NCI-H2196 (cell line): Measurements from ENCODE around the gene PATJ.
A peak's percentile ranks its signal among the peaks of the same experiment; 100 is the strongest.
"Not testable (repeated sequence)": the region's sequence is repeated elsewhere in the genome, so short reads cannot be mapped to it uniquely, and the experiment has no call there.

Experiments used
- DNase-seq: peaks from one replicate; lab custom pipeline; 2025; ENCODE audit not compliant: unreplicated experiment; lab: John Stamatoyannopoulos, UW

PATJ gene

GRCh38 chr1:62144238-62144831, 402.1 kb downstream of the PATJ start:
- DNase-seq = peak; percentile 67

GRCh38 chr1:62159940-62160348, 417.7 kb downstream of the PATJ start:
- DNase-seq = no peak

DNA sequence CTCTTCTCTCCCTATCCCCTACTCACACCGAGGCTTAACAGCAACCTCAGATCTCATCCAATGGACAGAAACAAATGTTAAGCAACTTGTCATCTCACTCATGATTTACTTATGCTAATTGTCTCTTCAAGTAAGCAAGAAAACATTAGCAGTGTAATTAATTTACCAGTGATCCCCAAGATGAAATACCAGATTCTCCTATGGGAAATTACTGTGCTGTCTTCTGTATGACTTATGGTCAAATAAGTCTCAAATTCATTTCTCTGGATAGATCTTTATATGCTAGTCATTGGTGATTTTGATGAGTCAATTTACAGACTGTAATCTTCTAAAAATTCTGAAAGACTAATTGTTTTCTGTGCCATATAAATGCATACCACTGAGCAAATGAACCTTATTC, 419.4 kb downstream of the PATJ start:
- no peak for DNase-seq

GRCh38 chr1:62170380-62170779, 428.1 kb downstream of the PATJ start:
- not testable (repeated sequence) for DNase-seq

GRCh38 chr1:62175568-62176179, 433.4 kb downstream of the PATJ start:
- DNase-seq = peak; percentile 68

DNA sequence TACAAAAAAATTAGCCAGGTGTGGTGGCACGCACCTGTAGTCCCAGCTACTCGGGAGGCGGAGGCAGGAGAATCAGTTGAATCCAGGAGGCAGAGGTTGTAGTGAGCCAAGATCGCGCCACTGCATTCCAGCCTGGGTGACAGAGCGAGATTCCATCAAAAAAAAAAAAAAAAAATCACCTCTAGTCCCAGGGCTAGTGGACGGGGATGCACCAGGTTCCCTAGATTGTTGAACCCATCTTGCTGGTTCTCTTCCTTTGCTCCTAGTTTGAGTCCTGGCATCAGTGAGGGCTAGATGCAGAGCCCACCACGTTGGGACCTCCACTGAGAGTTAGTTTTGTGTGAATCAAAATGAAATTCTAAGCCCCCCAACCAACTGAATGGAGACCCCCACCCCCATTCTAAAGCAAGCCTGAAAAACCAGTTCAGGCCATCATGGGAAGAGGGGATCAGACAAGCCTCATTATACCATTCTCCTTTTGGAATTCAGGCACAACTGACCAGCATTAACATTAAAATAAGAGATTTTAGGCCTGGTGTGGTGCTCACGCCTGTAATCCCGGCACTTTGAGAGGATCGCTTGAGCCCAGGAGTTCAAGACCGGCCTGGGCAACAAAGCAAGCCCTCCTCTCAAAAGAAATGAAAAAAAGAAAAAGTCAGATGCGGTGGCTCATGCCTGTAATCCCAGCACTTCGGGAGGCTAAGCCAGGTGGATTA, 434.5 kb downstream of the PATJ start:
- DNase-seq = no peak

DNA sequence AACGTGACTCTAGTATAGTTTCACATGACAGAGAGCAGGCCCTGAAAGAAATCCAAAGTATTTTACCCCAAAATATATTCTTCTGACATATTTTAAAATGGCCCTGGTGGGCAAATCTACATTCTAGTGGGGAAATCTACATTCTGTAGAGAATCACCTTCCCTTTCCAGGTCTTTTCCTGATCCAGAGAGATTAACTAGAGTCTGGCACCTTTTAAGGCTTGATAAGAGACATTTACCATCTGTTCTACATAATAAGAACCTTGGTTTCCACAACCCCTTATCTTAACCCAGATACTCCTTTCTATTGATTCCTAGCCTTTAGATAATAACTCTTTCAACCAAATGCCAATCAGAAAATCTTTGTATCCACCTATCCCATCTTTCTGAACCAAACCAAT, 435.3 kb downstream of the PATJ start:
- DNase-seq = no peak

- no peak for DNase-seq
These were observed 436.1 kb downstream of the PATJ start for GRCh38 chr1:62178372-62178771.

DNA sequence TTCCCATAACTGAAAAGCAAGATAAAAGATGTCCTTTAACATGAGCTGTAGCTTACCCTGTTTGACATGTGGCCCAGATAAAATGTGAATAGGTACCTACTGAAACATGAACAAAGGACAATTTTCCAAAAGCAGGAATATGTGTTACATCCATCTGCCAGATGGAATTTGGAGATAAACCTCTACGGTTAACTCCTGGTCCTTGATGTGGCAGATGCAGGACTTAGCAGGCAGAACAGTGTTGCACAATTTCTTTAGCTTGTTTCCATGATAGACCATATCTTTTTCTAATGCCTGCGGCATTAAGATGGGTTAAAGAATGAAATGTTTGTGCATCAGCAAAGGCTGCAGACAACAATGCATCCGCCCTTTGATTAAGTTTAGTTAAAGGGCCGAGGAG, 437.8 kb downstream of the PATJ start:
- DNase-seq = not testable (repeated sequence)

- DNase-seq = no peak
These were observed 438.4 kb downstream of the PATJ start for GRCh38 chr1:62180639-62181038.

DNA sequence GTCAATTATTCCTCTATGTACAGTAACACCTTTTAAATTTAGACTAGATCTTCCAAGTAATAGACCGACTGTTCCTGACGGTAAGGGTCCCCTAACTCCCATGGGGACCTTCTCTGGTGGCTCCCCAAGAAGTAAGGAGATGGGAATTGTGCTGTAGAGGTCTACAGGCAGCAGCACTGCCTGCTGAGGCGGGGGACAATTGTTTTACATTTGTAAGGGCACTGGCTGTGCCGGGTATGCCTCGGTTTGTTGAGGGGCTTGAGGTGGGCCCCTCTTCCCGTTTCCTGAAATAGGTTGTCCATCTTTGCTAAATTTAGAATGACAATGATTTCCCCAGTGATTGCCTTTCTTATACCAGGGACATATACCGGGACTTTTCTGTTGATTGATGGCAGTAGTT, 439.3 kb downstream of the PATJ start:
- DNase-seq = no peak

DNA sequence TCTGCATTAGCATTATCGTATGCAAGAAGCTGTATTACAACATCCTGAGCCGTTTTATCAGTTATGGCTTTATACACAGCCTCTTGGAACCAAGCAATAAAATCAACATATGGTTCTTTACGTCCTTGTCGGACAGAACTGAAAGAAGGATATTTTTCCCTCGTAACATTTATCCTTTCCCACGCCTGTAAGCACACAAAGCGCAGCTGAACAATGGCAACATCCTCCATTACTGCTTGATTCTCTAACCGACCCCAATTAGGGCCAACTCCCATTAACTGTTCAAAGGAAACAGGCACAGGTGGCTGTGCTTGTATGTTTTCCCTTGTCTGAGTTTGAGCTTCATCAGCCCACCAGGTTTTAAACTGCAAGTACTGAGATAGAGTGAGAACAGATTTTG, 439.9 kb downstream of the PATJ start:
- not testable (repeated sequence) for DNase-seq

GRCh38 chr1:62183164-62184020, 441.1 kb downstream of the PATJ start:
- not testable (repeated sequence) for DNase-seq

DNA sequence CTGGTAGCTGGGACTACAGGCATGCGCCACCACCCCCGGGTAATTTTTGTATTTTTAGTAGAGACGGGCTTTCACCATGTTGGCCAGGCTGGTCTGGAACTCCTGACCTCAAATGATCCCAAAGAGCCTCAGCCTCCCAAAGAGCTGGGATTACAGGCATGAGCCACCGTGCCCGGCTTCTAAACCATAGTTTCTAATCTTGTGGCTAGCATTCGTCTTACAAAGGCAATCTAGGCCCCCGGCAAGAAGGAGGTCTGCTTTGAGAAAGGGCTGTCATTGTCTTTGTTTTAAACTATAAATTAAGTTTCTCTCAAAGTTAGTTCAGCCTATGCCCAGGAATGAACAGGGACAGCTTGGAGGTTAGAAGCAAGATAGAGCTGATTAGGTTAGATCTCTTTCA, 442.1 kb downstream of the PATJ start:
- DNase-seq = no peak

- DNase-seq = not testable (repeated sequence)
These were observed 443.0 kb downstream of the PATJ start for GRCh38 chr1:62185233-62185632.

DNA sequence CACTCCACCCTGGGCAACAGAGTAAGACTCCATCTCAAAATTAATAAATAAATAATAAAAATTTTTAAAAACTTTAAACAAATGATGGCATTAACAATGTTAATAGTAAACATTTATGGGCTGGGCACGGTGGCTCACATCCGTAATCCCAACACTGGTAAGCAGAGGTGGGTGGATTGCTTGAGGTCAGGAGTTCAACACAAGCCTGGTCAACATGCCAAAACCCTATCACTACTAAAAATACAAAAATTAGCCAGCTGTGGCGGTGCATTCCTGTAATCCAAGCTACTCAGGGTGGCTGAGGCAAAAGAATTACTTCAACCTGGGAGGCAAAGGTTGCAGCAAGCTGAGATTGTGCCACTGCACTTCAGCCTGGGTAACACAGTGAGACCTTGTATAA, 443.4 kb downstream of the PATJ start:
- no peak for DNase-seq

- DNase-seq = no peak
These were observed 445.3 kb downstream of the PATJ start for GRCh38 chr1:62187548-62187947.

DNA sequence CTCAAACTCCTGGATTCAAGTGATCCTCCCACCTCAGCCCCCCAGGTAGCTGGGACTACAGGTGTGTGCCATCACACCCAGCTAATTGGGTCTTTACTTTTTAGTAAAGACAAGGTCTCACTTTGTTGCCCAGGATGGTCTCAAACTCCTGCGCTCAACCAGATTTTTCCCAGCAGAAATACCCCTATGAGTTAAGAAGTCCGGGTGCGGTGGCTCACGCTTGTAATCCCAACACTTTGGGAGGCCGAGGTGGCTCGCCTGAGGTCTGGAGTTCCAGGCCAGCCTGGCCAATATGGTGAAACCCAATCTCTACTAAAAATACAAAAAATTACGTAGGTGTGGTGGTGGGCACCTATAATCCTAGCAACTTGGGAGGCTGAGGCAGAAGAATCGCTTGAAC, 445.8 kb downstream of the PATJ start:
- no peak for DNase-seq

GRCh38 chr1:62194651-62195544, 452.6 kb downstream of the PATJ start, which contains the start of gene L1TD1:
Gene L1TD1 (plus strand): TSS chr1:62194849. CDS start chr1:62206629, 11,780 bp downstream.
- DNase-seq = no peak

- no peak for DNase-seq
These were observed 453.9 kb downstream of the PATJ start for GRCh38 chr1:62196086-62196690.
